Mesendoderm (in vitro differentiated cells): ENCODE measurements around the gene CEACAM19.
"Not testable (repeated sequence)": the region's sequence is repeated elsewhere in the genome, so short reads cannot be mapped to it uniquely, and the experiment has no call there.

Experiments
- DNase-seq: peaks from one replicate; pipeline ENCODE4 v3.0.0; 2013
- H2AK5ac ChIP-seq: 2 replicates; pipeline ENCODE4 v1.6.1; 2013; ENCODE audit warnings: low read length, inconsistent platforms
- H2BK120ac ChIP-seq: 2 replicates; pipeline ENCODE4 v1.6.1; 2013; ENCODE audit warnings: low read depth, mild to moderate bottlenecking, low read length, moderate library complexity, mixed read lengths
- H2BK15ac ChIP-seq: replicated peaks from 2 replicates; pipeline ENCODE4 v1.6.1; 2013; ENCODE audit warnings: low read depth, mild to moderate bottlenecking, moderate library complexity
- H2BK5ac ChIP-seq: 2 replicates; pipeline ENCODE4 v1.6.1; 2013; ENCODE audit warnings: low read length, inconsistent platforms
- H3K18ac ChIP-seq: 2 replicates; pipeline ENCODE4 v1.6.1; 2013; ENCODE audit warnings: mild to moderate bottlenecking, low read length, mixed read lengths
- H3K23ac ChIP-seq: one replicate; pipeline ENCODE4 v1.6.1; 2013; ENCODE audit warnings: low read length
- H3K27ac ChIP-seq: 2 replicates; pipeline ENCODE4 v1.5.1; 2013; ENCODE audit warnings: low read depth, mild to moderate bottlenecking, inconsistent platforms, low read length, moderate library complexity
- H3K27me3 ChIP-seq: 2 replicates; pipeline ENCODE4 v1.6.1; 2013; ENCODE audit warnings: low read length, control low read depth, mild to moderate bottlenecking, inconsistent platforms; ENCODE audit not compliant: insufficient read depth, poor library complexity
- H3K36me3 ChIP-seq: 2 replicates; pipeline ENCODE4 v1.6.1; 2013; ENCODE audit warnings: low read length, inconsistent platforms; ENCODE audit not compliant: control insufficient read depth, insufficient read depth
- H3K4ac ChIP-seq: one replicate; pipeline ENCODE4 v1.6.1; 2013; ENCODE audit warnings: low read depth, mild to moderate bottlenecking, low read length, moderate library complexity
- H3K4me1 ChIP-seq: 2 replicates; pipeline ENCODE4 v1.6.1; 2013; ENCODE audit warnings: low read depth, low read length, inconsistent platforms; ENCODE audit not compliant: control insufficient read depth
- H3K4me2 ChIP-seq: 2 replicates; pipeline ENCODE4 v1.6.1; 2013; ENCODE audit warnings: low read length
- H3K4me3 ChIP-seq: 2 replicates; pipeline ENCODE4 v1.5.1; 2013; ENCODE audit warnings: mild to moderate bottlenecking, low read length
- H3K56ac ChIP-seq: one replicate; pipeline ENCODE4 v1.6.1; 2013; ENCODE audit warnings: low read length
- H3K79me1 ChIP-seq: 2 replicates; pipeline ENCODE4 v1.6.1; 2013; ENCODE audit warnings: low read length, inconsistent platforms
- H3K79me2 ChIP-seq: 2 replicates; pipeline ENCODE4 v1.6.1; 2013; ENCODE audit warnings: mild to moderate bottlenecking, low read length; ENCODE audit not compliant: control insufficient read depth, insufficient read depth
- H3K9ac ChIP-seq: 2 replicates; pipeline ENCODE4 v1.6.1; 2013; ENCODE audit warnings: low read length, inconsistent platforms
- H4K5ac ChIP-seq: one replicate; pipeline ENCODE4 v1.6.1; 2013; ENCODE audit warnings: low read length
- H4K8ac ChIP-seq: one replicate; pipeline ENCODE4 v1.6.1; 2013; ENCODE audit warnings: low read depth, mild to moderate bottlenecking, control low read depth, low read length, moderate library complexity
- WGBS: extraction: QIAGEN DNeasy Blood & Tissue Kit; methylation state at CpG from one replicate; pipeline ENCODE4 v1.1.7; 2013; ENCODE audit warnings: low lambda C conversion rate, missing lambda C conversion rate; ENCODE audit not compliant: insufficient coverage; ENCODE audit errors: extremely low coverage; 5-methylcytosine and 5-hydroxymethylcytosine counted together

The CEACAM19 gene

GRCh38 chr19:44681992-44682790 is 10.9 kb downstream of the CEACAM19 start:
- DNase-seq: no peak
- Histone ChIP-seq H3K4me2 (no peak overlapping the region), H3K36me3 (no peaks in the 10 kb centered on the region), H3K27ac (no peak overlapping the region), H3K79me1 (no peaks in the 10 kb centered on the region), H3K56ac (no peak overlapping the region), H2BK15ac (no peak overlapping the region), H3K4me1 (no peaks in the 10 kb centered on the region), H4K5ac (no peak overlapping the region), H3K27me3 (no peaks in the 10 kb centered on the region), H3K18ac (no peak overlapping the region), H2AK5ac (no peak overlapping the region), H3K23ac (no peak overlapping the region), H4K8ac (no peak overlapping the region), H3K4me3 (no peak overlapping the region), H3K4ac (no peak overlapping the region), H3K9ac (no peak overlapping the region), H2BK5ac (no peak overlapping the region), H2BK120ac (no peak overlapping the region), H3K79me2 (no peaks in the 10 kb centered on the region)
- WGBS: no CpG with 5 or more reads among the region's 15 CpGs

- Histone ChIP-seq H3K79me2 (no peaks in the 10 kb centered on the region), H3K4me3 (no peak overlapping the region), H4K8ac (no peak overlapping the region), H3K9ac (no peak overlapping the region), H3K79me1 (no peaks in the 10 kb centered on the region), H2BK5ac (no peak overlapping the region), H3K56ac (no peak overlapping the region), H3K23ac (no peak overlapping the region), H4K5ac (no peak overlapping the region), H3K18ac (no peak overlapping the region), H3K4ac (no peak overlapping the region), H3K4me1 (no peaks in the 10 kb centered on the region), H3K4me2 (no peak overlapping the region), H2BK15ac (no peak overlapping the region), H3K27me3 (no peaks in the 10 kb centered on the region), H3K27ac (no peak overlapping the region), H2BK120ac (no peak overlapping the region), H2AK5ac (no peak overlapping the region), H3K36me3 (no peaks in the 10 kb centered on the region)
- no peak for DNase-seq
- no CpG with 5 or more reads among the region's 2 CpGs for WGBS
Measured at GRCh38 chr19:44682807-44683206, 11.5 kb downstream of the CEACAM19 start.

GRCh38 chr19:44683434-44684210 is 12.3 kb downstream of the CEACAM19 start:
- H3K79me1 ChIP-seq: no peaks in the 10 kb centered on the region
- H3K27me3 ChIP-seq: no peaks in the 10 kb centered on the region
- WGBS: no CpG with 5 or more reads among the region's 9 CpGs
- H2BK5ac ChIP-seq: no peak overlapping the region
- no peak overlapping the region for H3K9ac ChIP-seq
- H2BK120ac ChIP-seq: no peak overlapping the region
- no peak overlapping the region for H3K4me3 ChIP-seq
- no peak overlapping the region for H3K23ac ChIP-seq
- H4K5ac ChIP-seq: no peak overlapping the region
- H3K4me2 ChIP-seq: no peak overlapping the region
- no peak overlapping the region for H2AK5ac ChIP-seq
- no peak for DNase-seq
- no peak overlapping the region for H3K4ac ChIP-seq
- H4K8ac ChIP-seq: no peak overlapping the region
- no peaks in the 10 kb centered on the region for H3K4me1 ChIP-seq
- no peak overlapping the region for H3K56ac ChIP-seq
- no peak overlapping the region for H3K27ac ChIP-seq
- H3K79me2 ChIP-seq: no peaks in the 10 kb centered on the region
- H3K18ac ChIP-seq: no peak overlapping the region
- H3K36me3 ChIP-seq: no peaks in the 10 kb centered on the region
- H2BK15ac ChIP-seq: no peak overlapping the region

- H3K4me1 ChIP-seq, H3K4me3 ChIP-seq, H2BK15ac ChIP-seq, H4K8ac ChIP-seq, H3K56ac ChIP-seq, H3K18ac ChIP-seq, H3K27me3 ChIP-seq, H4K5ac ChIP-seq, H2AK5ac ChIP-seq, H3K79me1 ChIP-seq, H3K4me2 ChIP-seq, H2BK5ac ChIP-seq, H2BK120ac ChIP-seq, H3K36me3 ChIP-seq, H3K79me2 ChIP-seq, H3K23ac ChIP-seq, H3K27ac ChIP-seq, H3K9ac ChIP-seq, H3K4ac ChIP-seq, DNase-seq: not testable (repeated sequence)
- WGBS: 100% methylated on average over 1 of the region's 3 CpGs
Measured at GRCh38 chr19:44684396-44684795, 13.1 kb downstream of the CEACAM19 start.

- Histone ChIP-seq H3K27me3 (no peaks in the 10 kb centered on the region), H3K9ac (no peak overlapping the region), H3K18ac (no peak overlapping the region), H4K5ac (no peak overlapping the region), H3K56ac (peak overlapping the region; percentile 1), H3K27ac (no peak overlapping the region), H3K23ac (no peak overlapping the region), H4K8ac (no peak overlapping the region), H3K79me1 (no peaks in the 10 kb centered on the region), H3K36me3 (no peaks in the 10 kb centered on the region), H3K4me1 (no peaks in the 10 kb centered on the region), H3K4me3 (no peak overlapping the region), H2BK5ac (no peak overlapping the region), H3K4me2 (no peak overlapping the region), H2BK15ac (no peak overlapping the region), H2BK120ac (no peak overlapping the region), H2AK5ac (no peak overlapping the region), H3K79me2 (no peaks in the 10 kb centered on the region), H3K4ac (no peak overlapping the region)
- DNase-seq: peak; percentile 91
- no CpG with 5 or more reads among the region's 25 CpGs for WGBS
Measured at GRCh38 chr19:44684892-44685863, 13.9 kb downstream of the CEACAM19 start.
